Urinary bladder (tissue), 4 donors: ENCODE data around the gene SMG6. TPM values are rescaled to one million over a fixed set of nuclear protein-coding genes. Genes with fewer than 3 reads are reported as not detected.
"Not testable (repeated sequence)": the region's sequence is repeated elsewhere in the genome, so short reads cannot be mapped to it uniquely, and the experiment has no call there.

ENCODE experiments used
- DNase-seq: peaks from one replicate; pipeline ENCODE4 v3.0.0-alpha.2; 2015; ENCODE audit errors: extremely low spot score
- H3K27ac ChIP-seq: one replicate; pipeline ENCODE4 v1.5.1; 2013; ENCODE audit warnings: low read depth, mild to moderate bottlenecking, moderate library complexity
- H3K36me3 ChIP-seq: one replicate; pipeline ENCODE4 v1.6.1; 2013; ENCODE audit warnings: mild to moderate bottlenecking, moderate library complexity; ENCODE audit not compliant: insufficient read depth
- H3K4me1 ChIP-seq: one replicate; pipeline ENCODE4 v1.6.1; 2013; ENCODE audit warnings: mild to moderate bottlenecking, moderate library complexity; ENCODE audit not compliant: insufficient read depth
- H3K4me3 ChIP-seq: one replicate; pipeline ENCODE4 v1.5.1; 2013; ENCODE audit warnings: low read depth, low read length
- WGBS: extraction: QIAGEN DNeasy Blood & Tissue Kit; methylation state at CpG from one replicate; pipeline ENCODE4 v1.1.7; 2013; 5-methylcytosine and 5-hydroxymethylcytosine counted together
- polyA plus RNA-seq: library from polyadenylated mRNA; stranded (reverse); fragments of 200-250 nt; gene quantifications from one replicate; pipeline ENCODE4 v1.2.3, GENCODE V29; 2013
- total RNA-seq: library from RNA; depleted of rRNA; stranded (reverse); fragments of >200 nt; gene quantifications from one replicate; pipeline ENCODE4 v1.2.3, GENCODE V29; 2014
- donor health status: healthy with polysubstance abuse.
- donor health status: healthy.

Gene SMG6
- total and polyA plus RNA-seq, 2 donors, result 29.3 to 37.5 TPM

DNA sequence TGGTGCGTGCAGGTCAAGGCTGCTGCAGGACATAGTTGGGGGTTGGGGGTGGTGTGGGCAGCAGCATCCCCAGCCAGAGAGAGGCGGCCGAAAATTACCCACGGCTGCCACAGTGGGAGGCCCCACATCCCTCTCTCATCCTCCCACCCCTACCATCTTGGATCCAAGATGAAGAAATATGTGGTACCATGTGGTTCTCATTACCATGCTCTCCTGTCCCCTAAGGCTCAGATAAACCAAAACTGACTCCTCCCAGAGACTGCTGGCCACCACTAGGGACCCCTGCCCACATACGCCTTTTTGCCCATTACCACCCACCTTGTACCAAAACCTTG is 128.3 kb downstream of the SMG6 start:
- H3K4me1 ChIP-seq, result peaks cover 2% of the 10 kb centered on the region
- H3K4me3 ChIP-seq, result no peak overlapping the region
- no peaks in the 10 kb centered on the region for H3K36me3 ChIP-seq
- peak overlapping the region; percentile 84 for H3K27ac ChIP-seq
- 45% methylated on average over 5 of the region's 5 CpGs for WGBS
- DNase-seq, result no peak

DNA sequence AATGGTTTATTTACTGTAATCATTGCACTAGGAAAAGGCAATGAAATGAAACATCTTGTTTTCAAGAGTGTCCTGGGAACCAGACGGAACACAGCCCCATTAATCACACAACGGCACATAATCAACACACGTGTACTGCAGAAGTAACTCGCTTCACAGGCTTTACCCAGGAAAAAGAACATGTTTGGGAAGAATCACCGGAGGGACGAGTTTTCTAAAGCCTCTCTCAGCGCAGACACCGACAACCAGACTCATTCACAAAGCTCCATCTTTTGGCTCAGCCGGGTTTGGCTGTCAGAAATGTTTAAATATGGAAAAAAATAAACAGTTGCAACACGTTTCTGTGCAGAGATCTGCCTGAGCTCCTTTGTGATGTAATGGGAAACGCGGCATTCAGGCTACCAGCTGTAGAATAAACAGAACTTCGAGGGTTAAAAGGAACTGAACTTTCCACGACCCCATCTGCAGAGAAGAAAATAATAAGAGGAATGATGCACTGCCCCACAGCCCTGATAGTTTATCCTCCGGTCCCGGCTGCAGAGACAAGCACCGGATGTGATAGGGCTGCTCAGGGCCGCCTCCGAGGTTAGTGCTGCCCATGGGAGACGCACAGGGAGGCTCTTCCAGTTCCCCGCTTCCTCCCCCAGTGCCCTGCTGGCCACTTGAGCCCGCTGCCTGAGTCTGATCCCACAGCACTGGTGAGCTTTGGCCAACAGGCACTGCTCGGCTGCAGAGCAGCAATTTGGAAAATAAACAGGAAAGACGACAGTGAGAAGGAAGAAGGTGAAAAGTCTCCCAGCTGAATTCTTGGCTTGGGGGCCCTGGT is 128.9 kb downstream of the SMG6 start:
- no peak overlapping the region for H3K4me3 ChIP-seq
- H3K36me3 ChIP-seq, result no peaks in the 10 kb centered on the region
- DNase-seq, result peak; percentile 87
- H3K4me1 ChIP-seq, result peaks cover 2% of the 10 kb centered on the region
- WGBS, result 9% methylated on average over 24 of the region's 24 CpGs
- peak overlapping the region; percentile 84 for H3K27ac ChIP-seq

DNA sequence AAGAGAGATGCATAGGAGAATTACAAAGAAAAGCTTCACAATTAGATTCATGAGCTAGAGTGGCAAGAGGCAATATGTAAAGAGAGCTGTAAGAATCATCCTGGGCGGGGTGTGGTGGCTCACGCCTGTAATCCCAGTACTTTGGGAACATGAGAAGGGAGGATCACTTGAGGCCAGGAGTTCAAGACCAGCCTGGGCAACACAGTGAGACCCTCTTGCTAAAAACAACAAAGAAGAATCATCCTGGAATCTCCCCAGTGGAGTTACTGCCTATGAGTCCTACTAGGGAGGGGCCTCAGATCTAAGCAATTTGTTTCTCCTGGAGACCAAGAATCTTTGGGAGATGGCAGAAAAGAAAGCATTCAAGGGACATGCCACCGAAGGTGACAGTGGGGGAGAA is 129.6 kb downstream of the SMG6 start:
- DNase-seq, result no peak
- WGBS, result 54% methylated on average over 3 of the region's 3 CpGs
- Histone ChIP-seq H3K36me3 (no peaks in the 10 kb centered on the region), H3K4me3 (no peak overlapping the region), H3K27ac (peak overlapping the region; percentile 74), H3K4me1 (peaks cover 2% of the 10 kb centered on the region)

DNA sequence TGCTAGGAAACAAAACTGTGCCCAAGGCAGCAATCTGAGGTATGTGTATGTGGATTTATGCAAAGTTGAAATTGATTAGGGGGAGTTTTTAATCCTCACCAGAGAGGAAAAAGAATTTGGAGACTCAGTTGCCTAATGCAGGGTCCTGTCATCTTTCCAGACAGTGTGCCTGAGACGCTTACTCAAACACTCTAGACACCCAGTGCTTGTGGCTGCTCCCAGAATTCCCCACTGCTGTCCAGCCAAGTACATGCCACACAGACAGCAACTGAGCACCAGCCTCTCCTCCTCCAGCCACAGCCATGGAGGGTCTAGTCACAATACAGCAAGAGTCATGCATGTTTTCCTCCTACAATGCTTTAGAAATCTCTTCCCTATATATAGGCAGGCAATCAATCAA is 130.6 kb downstream of the SMG6 start:
- DNase-seq, result no peak
- Histone ChIP-seq H3K27ac (peak overlapping the region; percentile 88), H3K4me3 (no peak overlapping the region), H3K4me1 (no peaks in the 10 kb centered on the region), H3K36me3 (no peaks in the 10 kb centered on the region)
- WGBS, result 24% methylated on average over 1 of the region's 1 CpG

DNA sequence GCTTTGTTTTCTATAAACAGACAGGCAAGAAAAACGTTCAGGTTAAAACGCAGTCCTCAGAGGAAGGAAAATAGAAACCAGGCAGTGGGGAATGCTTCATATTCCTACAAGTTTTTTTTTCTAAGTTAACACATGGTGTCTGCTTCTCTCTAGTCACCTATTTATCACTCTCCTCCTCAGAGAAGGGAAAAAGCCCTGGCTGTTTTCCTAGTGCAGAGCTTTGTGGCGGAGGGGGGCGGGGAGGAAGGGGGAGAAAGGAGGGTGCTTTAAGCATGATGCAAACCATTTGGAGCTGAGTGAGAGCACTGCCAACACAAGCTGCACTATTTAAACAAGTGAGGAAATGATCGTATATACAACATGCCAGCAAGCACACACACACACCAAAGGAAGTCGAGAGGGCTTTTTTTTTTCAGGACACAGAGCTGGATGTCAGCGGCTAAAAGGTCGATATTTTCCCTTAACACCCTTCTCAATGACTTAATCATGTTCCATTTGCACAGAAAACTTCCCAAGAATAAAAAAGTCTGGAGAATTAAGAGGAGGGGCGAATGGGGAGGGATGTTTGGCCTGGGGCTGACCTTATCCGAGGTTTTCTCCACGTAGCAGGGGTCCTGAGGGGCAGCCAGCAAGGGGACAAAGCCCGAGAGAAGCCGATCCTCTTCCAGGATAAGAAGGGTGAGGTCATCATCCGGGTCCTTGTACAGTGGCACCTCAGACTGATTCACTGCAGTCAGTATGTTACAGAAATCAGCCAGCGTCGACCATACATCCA is 131.3 kb downstream of the SMG6 start:
- Histone ChIP-seq H3K36me3 (no peaks in the 10 kb centered on the region), H3K4me1 (no peaks in the 10 kb centered on the region), H3K4me3 (no peak overlapping the region), H3K27ac (peak overlapping the region; percentile 88)
- WGBS, result 11% methylated on average over 16 of the region's 16 CpGs
- DNase-seq, result peak; percentile 92

DNA sequence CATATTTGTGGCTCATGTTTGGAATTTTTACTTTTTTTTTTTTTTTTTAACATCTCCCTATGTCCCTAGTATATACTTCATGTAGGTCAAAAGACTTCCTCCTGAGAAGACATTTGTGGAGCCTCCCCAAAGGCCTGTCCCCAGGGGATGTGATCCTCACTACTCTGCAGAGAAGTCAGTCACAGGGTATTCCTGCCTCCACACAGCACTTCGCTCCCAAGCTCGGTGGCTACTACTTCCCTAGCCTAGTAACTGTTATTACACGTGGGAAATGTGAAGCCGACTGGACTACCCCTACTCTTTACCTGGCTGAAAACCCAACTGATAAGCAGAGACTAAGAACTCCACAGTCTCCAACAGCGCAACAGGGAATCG is 131.9 kb downstream of the SMG6 start:
- WGBS, result 12% methylated on average over 6 of the region's 6 CpGs
- H3K4me1 ChIP-seq, result no peaks in the 10 kb centered on the region

DNA sequence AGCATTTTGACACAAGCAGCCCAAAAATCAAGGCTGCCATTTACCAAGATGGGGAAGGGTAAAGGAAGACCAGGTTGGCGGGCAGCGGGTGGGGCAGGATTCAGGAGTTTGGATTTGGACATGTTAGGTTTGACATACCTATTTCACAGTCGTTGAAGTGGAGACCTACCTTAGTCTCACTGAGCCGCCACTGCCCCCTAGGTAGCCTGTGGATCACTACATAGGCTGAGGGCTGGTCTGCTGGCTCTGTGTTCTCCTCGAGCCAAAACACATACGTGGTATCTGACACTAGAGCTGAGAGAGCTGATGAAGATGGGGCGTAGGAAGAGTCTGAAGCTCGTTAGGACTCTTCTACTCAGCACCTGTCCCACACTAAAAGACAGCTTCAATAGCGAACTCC is 133.6 kb downstream of the SMG6 start:
- H3K27ac ChIP-seq, result no peak overlapping the region
- no peaks in the 10 kb centered on the region for H3K4me1 ChIP-seq
- H3K36me3 ChIP-seq, result no peaks in the 10 kb centered on the region
- 86% methylated on average over 9 of the region's 9 CpGs for WGBS
- no peak for DNase-seq
- no peak overlapping the region for H3K4me3 ChIP-seq

More for the DNA sequence above, 131.9 kb downstream of the SMG6 start:
- peak overlapping the region; percentile 77 for H3K27ac ChIP-seq
- no peak for DNase-seq
- no peak overlapping the region for H3K4me3 ChIP-seq
- no peaks in the 10 kb centered on the region for H3K36me3 ChIP-seq

DNA sequence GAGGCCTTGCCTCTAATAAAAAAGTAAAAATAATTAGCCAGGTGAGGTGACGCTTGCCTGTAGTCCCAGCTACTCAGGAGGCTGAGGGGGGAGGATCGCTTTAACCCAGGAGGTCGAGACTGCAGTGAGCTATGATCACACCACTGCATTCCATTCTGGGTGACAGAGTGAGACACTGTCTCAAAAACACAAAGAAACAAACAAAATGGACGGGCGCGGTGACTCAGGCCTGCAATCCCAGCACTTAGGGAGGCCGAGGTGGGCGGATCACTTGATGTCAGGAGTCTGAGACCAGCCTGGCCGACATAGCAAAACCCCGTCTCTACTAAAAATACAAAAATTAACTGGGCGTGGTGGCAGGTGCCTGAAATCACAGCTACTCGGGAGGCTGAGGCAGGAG is 137.9 kb downstream of the SMG6 start:
- H3K4me3 ChIP-seq, H3K36me3 ChIP-seq, H3K27ac ChIP-seq, H3K4me1 ChIP-seq, DNase-seq: not testable (repeated sequence)
- WGBS, result 94% methylated on average over 12 of the region's 12 CpGs

DNA sequence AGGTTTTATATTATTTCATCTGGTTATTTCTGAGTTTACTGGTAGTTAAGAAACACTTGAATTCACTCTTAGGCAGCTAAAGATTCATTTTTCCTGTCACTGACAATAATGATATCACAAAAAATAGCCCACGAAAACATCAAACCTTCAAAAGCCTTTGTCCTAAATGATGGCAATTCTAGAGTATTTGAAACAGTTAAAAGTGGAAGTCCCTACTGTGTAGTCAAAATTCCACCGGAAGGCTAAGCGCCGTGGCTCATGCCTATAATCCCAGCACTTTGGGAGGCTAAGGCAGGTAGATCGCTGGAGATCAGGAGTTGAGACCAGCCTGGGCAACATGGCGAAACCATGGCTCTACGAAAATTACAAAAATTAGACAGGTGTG is 145.2 kb downstream of the SMG6 start:
- DNase-seq, result no peak
- Histone ChIP-seq H3K4me1 (no peaks in the 10 kb centered on the region), H3K4me3 (no peak overlapping the region), H3K36me3 (no peaks in the 10 kb centered on the region), H3K27ac (no peak overlapping the region)
- 89% methylated on average over 7 of the region's 7 CpGs for WGBS

DNA sequence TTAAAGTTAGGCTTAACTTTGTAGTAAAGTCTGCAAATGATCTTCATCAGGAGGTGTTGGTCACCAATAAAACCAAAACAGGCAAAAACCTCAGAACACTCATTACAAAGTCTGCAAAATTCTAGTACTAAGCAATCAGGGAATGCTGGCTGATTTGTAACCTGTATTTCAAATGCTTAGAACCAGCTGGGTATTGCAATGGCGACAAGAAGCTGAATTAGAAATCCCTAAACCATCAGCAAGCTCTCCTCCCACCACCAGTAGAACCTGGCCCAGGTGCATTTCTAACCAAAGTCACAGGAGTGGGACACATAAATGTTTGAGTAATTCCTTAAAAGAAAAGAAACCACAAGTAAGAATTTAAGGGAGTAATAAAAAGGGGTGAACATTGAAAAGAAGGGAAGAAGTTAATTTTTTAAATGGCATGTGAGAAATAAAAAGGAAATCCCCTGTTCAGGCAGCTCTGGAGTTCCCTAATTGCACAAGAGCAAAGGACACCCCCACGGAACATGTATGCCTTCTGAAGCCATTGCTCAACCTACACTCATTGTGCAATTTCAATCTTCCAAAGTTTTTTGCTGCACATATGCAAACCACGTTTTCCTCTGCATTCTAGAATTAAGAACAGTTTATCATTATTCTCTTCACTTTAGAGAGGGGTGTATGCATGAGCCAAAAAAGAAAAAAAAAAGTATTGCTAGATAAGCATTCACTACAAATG is 145.8 kb downstream of the SMG6 start:
- Histone ChIP-seq H3K36me3 (no peaks in the 10 kb centered on the region), H3K4me3 (no peak overlapping the region), H3K27ac (no peak overlapping the region), H3K4me1 (no peaks in the 10 kb centered on the region)
- DNase-seq, result no peak
- 69% methylated on average over 3 of the region's 3 CpGs for WGBS

DNA sequence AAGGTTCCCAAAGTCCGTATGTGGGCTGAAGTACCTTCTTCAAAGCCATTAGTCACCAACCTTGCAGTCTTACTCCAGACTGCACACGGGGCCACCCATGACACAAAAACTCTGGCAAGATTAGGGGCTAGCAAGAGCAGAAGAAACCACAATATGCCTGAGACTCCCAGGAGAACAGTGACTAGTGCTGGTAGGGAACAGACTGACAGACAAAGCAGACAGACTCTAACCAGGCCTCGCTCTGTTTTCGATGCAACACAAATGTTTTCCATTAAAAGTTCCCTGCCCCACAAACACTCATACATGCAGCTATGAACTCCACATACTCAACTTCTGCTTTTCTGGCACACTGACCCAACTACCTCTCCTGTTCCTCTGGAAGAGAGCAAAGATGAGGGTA is 146.5 kb downstream of the SMG6 start:
- no peak for DNase-seq
- WGBS, result 50% methylated on average over 4 of the region's 4 CpGs
- Histone ChIP-seq H3K27ac (no peak overlapping the region), H3K4me3 (no peak overlapping the region), H3K4me1 (no peaks in the 10 kb centered on the region), H3K36me3 (no peaks in the 10 kb centered on the region)

DNA sequence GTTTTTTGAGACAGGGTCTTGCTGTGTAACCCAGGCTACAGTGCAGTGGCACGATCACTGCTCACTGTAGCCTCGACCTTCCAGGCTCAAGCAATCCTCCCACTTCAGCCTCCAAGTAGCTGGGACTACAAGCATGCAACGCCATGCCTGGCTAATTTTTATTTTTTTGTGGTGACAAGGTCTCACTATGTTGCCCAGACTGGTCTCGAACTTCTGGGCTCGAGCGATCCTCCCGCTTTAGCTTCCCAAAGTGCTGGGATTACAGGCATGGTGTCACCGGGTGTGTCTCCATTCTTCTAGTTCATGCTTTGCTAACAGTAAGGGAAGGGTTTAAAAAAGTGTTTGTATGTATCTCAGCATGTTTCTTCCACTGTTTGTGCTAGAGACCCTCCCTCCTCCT is 146.9 kb downstream of the SMG6 start:
- H3K36me3 ChIP-seq, result no peaks in the 10 kb centered on the region
- 90% methylated on average over 8 of the region's 8 CpGs for WGBS
- H3K27ac ChIP-seq, result no peak overlapping the region
- H3K4me3 ChIP-seq, result no peak overlapping the region
- no peaks in the 10 kb centered on the region for H3K4me1 ChIP-seq
- no peak for DNase-seq

DNA sequence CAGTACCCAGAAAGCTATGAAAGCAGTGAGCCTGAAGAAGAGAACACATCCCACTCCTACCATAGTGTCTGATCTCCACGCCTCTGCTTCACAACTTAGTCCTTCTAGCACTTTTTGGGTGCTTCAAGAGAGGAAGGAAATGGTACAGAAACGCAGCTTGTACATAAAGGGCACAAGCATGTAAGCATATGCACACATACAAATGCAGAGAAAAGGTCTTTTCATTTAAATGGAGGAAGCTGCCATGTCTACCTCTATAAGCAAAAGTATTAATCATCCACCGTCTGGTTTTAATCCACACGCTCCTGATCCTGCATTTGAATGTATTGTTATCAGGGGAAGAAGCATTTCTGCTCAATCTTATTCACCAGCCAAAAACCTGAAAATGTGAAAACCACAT is 148.0 kb downstream of the SMG6 start:
- WGBS, result 77% methylated on average over 4 of the region's 4 CpGs
- DNase-seq, result no peak
- no peaks in the 10 kb centered on the region for H3K4me1 ChIP-seq
- no peaks in the 10 kb centered on the region for H3K36me3 ChIP-seq
- no peak overlapping the region for H3K27ac ChIP-seq
- no peak overlapping the region for H3K4me3 ChIP-seq
